RWPE1 (cell line): ENCODE measurements around the gene HNRNPC.

Experiments
- CTCF ChIA-PET: fragments of 350-600 bp; sonication (Branson Sonifier 250); formaldehyde crosslinking; extraction: SDS; loops from one replicate; lab custom pipeline; 2021; lab: Yijun Ruan, JAX
- POLR2A ChIA-PET: fragments of 400-600 bp; formaldehyde crosslinking; extraction: SDS; loops from one replicate; lab custom pipeline; 2020; ENCODE audit warnings: antibody characterized with exemption; ENCODE audit not compliant: low non-redundant PET; lab: Yijun Ruan, JAX
- DNase-seq: peaks from one replicate; pipeline ENCODE4 v3.0.0; 2012; ENCODE audit warnings: low spot score
- H3K27ac ChIP-seq: fragments of 450-650 bp; 2 replicates; pipeline ENCODE4 v1.5.1; 2017
- TF ChIP-seq, protein P1 (sequence below): fragments of 450-650 bp; conservative IDR thresholded peaks from 2 replicates; pipeline ENCODE4 v1.5.1; 2017; ENCODE audit warnings: low read depth, mild to moderate bottlenecking

Gene HNRNPC

DNA sequence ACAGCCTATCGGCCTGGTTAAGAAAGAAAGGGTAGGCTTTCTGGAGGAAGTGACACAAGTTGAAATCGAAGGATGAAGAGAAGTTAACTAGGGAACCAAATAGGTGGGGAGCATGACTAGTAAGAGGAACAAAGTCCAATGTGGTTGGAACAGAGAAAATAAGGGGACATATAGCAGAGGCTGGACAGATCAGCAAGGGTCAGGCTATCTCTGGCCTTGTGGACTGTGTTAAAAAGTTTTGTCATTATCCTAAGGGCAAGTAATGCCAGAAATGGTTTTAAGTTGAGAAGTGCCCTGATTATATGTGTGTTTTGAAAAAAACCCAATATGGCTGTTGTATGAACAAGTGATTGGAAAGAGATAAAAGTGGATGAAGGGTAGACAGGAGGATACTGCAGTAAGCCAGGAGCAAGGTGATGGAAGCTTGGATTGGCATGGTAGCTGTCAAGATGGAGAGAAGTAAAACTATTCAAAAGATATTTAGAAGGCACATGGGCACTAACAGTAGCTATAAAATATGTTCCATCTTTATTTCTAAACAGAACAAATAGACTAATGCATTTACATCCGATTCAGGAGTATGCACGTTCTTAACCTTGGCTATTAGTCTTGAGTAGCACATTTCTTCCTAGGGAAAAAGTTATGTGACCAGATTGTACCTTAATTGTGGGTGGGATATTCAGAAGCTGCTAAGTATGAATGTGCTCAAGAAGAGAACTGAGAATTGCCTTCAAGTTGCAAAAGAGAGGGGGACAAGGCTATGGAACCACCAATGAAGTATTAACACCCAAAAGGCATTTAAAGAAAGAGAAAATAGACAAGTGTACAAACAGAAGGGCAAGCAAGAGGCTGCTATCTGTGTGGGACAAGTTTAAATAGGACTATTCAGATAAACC is 66.5 kb downstream of the HNRNPC start:
- DNase-seq: no peak
- ChIA-PET POLR2A (no interaction called here), CTCF (no interaction called here)
- no peak overlapping the region for H3K27ac ChIP-seq
- TF ChIP-seq, protein P1, sequence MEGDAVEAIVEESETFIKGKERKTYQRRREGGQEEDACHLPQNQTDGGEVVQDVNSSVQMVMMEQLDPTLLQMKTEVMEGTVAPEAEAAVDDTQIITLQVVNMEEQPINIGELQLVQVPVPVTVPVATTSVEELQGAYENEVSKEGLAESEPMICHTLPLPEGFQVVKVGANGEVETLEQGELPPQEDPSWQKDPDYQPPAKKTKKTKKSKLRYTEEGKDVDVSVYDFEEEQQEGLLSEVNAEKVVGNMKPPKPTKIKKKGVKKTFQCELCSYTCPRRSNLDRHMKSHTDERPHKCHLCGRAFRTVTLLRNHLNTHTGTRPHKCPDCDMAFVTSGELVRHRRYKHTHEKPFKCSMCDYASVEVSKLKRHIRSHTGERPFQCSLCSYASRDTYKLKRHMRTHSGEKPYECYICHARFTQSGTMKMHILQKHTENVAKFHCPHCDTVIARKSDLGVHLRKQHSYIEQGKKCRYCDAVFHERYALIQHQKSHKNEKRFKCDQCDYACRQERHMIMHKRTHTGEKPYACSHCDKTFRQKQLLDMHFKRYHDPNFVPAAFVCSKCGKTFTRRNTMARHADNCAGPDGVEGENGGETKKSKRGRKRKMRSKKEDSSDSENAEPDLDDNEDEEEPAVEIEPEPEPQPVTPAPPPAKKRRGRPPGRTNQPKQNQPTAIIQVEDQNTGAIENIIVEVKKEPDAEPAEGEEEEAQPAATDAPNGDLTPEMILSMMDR: no peak

DNA sequence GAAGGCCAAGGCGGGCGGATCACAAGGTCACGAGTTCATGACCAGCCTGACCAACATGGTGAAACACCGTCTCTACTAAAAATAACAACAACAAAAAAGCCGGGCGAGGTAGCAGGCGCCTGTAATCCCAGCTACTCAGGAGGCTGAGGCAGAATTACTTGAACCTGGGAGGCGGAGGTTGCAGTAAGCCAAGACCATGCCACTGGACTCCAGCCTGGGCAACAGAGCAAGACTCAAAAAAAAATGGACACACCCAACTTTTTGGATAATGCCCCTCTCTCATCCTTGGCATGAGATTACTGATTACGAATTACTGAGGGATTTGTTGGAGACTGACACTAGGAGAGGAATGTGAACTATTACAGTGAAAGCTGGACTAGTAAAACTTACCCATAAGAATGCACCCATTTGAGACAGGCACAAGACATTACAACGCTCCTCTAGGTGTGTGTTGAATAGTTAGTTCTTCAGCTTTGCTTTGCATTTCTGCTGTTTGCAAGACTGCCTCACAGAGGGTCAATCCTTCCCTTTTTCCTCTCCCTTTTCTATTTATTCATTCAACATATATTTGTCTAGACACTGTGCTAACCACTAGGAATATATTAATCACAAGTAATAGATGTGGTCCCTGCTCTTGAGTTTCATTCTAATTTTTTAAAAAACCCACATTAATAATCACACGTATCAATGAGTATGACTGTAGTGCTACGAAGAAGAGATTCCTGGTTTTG is 67.3 kb downstream of the HNRNPC start:
- POLR2A ChIA-PET: no interaction called here
- CTCF ChIA-PET: no interaction called here
- no peak overlapping the region for H3K27ac ChIP-seq
- TF ChIP-seq, protein P1: no peak
- DNase-seq: no peak

DNA sequence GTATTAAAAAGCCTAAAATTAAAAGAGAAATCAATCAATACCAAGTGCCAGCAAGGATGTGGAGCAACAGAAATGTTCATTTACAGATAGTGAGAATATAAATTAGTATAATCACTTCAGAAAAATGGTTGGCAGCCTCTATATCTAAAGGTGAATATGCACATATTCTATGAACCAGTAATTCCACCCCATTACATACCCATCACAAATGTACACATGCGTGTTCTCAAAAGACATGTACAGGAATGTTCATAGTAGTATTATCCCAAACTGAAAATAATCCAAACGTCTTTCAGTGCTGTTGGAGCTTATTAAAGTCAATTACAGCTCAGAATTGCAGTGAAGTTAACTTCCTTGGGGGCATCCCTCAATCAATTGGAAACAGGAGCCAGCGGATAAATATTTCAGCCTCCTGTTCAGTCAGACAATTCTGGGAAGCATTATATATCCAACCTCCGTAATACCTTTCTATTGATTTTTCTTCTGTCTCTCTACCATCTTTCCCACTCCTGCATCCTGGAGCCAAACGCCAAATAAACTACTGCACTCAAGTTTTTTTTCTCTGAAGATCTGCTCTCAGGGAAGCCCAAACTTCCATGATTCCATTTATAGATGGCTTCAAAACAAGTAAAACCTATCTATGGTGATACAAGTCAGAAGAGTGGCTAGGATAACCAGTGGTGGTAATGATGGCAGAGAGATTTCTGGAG is 68.3 kb downstream of the HNRNPC start:
- DNase-seq: no peak
- no peak overlapping the region for H3K27ac ChIP-seq
- POLR2A ChIA-PET: no interaction called here
- TF ChIP-seq, protein P1: no peak
- CTCF ChIA-PET: no interaction called here

DNA sequence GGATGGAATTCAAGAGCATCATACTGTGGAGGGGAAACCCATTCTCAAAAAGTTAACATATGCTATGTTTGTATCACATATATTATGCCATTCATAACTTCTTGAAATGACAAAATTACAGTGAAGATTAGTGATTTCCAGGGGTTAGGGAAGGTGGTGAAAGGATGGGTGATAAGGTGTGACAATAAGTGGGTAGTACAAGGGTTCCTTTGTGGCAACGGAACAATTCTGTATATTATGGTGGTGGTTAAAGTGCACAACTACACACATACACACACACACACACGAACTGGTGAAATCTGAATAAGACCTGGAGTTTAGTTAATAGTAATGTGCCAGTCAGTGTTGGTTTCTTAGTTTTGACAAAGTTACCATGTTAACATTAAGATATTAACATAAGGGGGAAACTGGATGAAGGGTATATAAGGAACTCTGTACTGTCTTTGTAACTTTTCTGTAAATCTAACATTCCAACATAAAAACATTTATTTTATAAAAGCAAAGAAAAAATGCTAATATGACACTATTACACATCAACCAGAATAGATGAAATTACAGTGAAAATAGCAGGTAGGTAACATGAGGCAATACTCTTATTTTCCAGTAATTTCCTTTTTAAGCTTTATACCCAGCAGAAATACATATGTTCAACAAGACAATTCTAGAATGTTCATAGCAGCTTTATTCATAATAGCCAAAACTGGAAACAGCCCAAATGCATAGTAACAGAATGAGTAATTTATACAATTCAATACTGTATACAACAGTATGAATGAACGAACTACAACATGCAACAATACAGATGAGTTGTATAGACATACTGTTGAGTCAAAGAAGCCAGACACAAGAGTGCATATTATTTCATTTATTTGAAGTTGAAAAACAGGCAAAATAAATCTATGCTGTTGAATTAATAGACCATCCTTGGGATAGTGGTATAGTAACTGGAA is 69.4 kb downstream of the HNRNPC start:
- CTCF ChIA-PET: interaction anchor here (0.7 to 0.9 kb wide), 2 partner anchors 126 to 185 kb away, joined by 3 to 4 read pairs; no protein-coding TSS in a partner anchor
- no peak for DNase-seq
- TF ChIP-seq, protein P1: no peak
- H3K27ac ChIP-seq: no peak overlapping the region
- POLR2A ChIA-PET: no interaction called here

DNA sequence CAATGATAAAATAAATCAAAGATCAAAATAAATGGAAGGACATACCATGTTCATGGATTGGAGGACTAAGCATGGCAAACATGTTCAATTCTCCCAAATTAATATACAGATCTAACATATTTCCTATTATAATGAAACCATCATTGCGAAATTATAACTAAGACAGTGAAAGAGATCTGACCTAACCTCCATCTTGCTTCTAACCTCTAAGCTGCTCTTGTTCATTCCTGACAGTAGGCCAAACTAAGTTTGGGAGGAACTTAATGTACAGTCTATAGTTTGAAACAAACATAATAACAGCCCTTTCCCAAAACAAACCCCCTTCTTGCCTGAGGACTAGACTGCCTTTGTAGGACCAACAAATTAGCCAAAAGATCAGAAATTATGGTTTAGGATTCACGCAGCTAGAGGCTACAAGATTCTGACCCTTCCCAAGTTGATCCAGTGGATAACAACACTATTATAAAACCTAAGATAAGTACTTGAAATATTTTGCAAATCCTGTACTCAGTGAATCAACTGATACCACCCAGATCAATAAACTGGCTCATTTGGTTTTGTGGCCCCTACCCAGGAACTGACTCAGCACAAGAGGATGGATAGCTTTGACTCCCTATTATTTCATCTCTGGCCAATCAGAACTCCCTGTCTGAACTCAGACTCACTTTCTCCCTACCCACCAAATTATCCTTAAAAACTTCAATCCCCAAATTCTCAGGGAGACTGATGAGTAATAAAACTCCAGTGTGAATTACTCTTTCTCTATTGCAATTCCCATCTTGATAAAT is 71.6 kb downstream of the HNRNPC start:
- POLR2A ChIA-PET: no interaction called here
- CTCF ChIA-PET: no interaction called here
- TF ChIP-seq, protein P1: no peak
- no peak overlapping the region for H3K27ac ChIP-seq
- no peak for DNase-seq
